Measurements from ENCODE around the gene EGR1. TPM values are rescaled to one million over a fixed set of nuclear protein-coding genes. Genes with fewer than 3 reads are reported as not detected.
"Not testable (repeated sequence)": the region's sequence is repeated elsewhere in the genome, so short reads cannot be mapped to it uniquely, and the experiment has no call there.

Gene EGR1
- total RNA-seq, 2 experiments from 2014 or later = 0.97 to 1.1 TPM

DNA sequence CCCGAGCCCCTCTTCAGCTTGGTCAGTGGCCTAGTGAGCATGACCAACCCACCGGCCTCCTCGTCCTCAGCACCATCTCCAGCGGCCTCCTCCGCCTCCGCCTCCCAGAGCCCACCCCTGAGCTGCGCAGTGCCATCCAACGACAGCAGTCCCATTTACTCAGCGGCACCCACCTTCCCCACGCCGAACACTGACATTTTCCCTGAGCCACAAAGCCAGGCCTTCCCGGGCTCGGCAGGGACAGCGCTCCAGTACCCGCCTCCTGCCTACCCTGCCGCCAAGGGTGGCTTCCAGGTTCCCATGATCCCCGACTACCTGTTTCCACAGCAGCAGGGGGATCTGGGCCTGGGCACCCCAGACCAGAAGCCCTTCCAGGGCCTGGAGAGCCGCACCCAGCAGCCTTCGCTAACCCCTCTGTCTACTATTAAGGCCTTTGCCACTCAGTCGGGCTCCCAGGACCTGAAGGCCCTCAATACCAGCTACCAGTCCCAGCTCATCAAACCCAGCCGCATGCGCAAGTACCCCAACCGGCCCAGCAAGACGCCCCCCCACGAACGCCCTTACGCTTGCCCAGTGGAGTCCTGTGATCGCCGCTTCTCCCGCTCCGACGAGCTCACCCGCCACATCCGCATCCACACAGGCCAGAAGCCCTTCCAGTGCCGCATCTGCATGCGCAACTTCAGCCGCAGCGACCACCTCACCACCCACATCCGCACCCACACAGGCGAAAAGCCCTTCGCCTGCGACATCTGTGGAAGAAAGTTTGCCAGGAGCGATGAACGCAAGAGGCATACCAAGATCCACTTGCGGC, 1.8 kb downstream of the EGR1 start:
- DNase-seq = no peak
- POLR2A ChIA-PET = no interaction called here
- Mint-ChIP-seq H3K27me3 (peaks cover 19% of the 10 kb centered on the region), H3K4me3 (peak overlapping the region; percentile 48), H3K9me3 (no peaks in the 10 kb centered on the region), H3K27ac (no peak overlapping the region), H3K4me1 (peaks cover 18% of the 10 kb centered on the region), H3K36me3 (ENCODE audit: low read depth) (no peaks in the 10 kb centered on the region)
- CTCF ChIA-PET = interaction anchor here (1.4 to 3.5 kb wide), 4 partner anchors 10 to 29 kb away, joined by 3 to 30 read pairs (median 7); no protein-coding TSS in a partner anchor

DNA sequence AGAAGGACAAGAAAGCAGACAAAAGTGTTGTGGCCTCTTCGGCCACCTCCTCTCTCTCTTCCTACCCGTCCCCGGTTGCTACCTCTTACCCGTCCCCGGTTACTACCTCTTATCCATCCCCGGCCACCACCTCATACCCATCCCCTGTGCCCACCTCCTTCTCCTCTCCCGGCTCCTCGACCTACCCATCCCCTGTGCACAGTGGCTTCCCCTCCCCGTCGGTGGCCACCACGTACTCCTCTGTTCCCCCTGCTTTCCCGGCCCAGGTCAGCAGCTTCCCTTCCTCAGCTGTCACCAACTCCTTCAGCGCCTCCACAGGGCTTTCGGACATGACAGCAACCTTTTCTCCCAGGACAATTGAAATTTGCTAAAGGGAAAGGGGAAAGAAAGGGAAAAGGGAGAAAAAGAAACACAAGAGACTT, 2.4 kb downstream of the EGR1 start:
- DNase-seq = no peak
- CTCF ChIA-PET = interaction anchor here (1.4 kb wide), 2 partner anchors 10 to 18 kb away, joined by 3 to 6 read pairs; no protein-coding TSS in a partner anchor
- POLR2A ChIA-PET = no interaction called here
- Mint-ChIP-seq H3K4me1 (peaks cover 18% of the 10 kb centered on the region), H3K9me3 (no peaks in the 10 kb centered on the region), H3K27ac (no peak overlapping the region), H3K36me3 (ENCODE audit: low read depth) (no peaks in the 10 kb centered on the region), H3K27me3 (peaks cover 20% of the 10 kb centered on the region), H3K4me3 (peak overlapping the region; percentile 48)

DNA sequence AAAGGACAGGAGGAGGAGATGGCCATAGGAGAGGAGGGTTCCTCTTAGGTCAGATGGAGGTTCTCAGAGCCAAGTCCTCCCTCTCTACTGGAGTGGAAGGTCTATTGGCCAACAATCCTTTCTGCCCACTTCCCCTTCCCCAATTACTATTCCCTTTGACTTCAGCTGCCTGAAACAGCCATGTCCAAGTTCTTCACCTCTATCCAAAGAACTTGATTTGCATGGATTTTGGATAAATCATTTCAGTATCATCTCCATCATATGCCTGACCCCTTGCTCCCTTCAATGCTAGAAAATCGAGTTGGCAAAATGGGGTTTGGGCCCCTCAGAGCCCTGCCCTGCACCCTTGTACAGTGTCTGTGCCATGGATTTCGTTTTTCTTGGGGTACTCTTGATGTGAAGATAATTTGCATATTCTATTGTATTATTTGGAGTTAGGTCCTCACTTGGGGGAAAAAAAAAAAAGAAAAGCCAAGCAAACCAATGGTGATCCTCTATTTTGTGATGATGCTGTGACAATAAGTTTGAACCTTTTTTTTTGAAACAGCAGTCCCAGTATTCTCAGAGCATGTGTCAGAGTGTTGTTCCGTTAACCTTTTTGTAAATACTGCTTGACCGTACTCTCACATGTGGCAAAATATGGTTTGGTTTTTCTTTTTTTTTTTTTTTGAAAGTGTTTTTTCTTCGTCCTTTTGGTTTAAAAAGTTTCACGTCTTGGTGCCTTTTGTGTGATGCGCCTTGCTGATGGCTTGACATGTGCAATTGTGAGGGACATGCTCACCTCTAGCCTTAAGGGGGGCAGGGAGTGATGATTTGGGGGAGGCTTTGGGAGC, 3.1 kb downstream of the EGR1 start:
- Mint-ChIP-seq H3K4me3 (no peak overlapping the region), H3K4me1 (peaks cover 17% of the 10 kb centered on the region), H3K36me3 (ENCODE audit: low read depth) (no peaks in the 10 kb centered on the region), H3K9me3 (no peaks in the 10 kb centered on the region), H3K27me3 (peaks cover 20% of the 10 kb centered on the region), H3K27ac (no peak overlapping the region)
- POLR2A ChIA-PET = no interaction called here
- DNase-seq = no peak
- CTCF ChIA-PET = interaction anchor here (1.4 kb wide), 1 partner anchor 18 kb away, joined by 4 read pairs; no protein-coding TSS in a partner anchor

DNA sequence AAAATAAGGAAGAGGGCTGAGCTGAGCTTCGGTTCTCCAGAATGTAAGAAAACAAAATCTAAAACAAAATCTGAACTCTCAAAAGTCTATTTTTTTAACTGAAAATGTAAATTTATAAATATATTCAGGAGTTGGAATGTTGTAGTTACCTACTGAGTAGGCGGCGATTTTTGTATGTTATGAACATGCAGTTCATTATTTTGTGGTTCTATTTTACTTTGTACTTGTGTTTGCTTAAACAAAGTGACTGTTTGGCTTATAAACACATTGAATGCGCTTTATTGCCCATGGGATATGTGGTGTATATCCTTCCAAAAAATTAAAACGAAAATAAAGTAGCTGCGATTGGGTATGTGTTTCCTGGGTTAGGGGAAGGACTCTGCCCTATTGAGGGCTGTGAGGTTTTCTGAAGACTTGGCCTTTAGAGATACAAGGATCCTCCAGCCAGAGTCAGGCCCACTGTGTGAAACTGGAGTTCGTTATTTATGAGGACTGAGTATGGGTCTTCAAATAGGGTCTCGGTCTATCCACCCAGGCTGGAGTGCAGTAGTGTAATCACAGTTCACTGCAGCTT, 3.8 kb downstream of the EGR1 start:
- no peaks in the 10 kb centered on the region for H3K36me3 Mint-ChIP-seq (ENCODE audit: low read depth)
- H3K27ac Mint-ChIP-seq = no peak overlapping the region
- H3K9me3 Mint-ChIP-seq = no peaks in the 10 kb centered on the region
- POLR2A ChIA-PET = no interaction called here
- H3K27me3 Mint-ChIP-seq = peaks cover 23% of the 10 kb centered on the region
- no peak for DNase-seq
- CTCF ChIA-PET = interaction anchor here (0.6 to 1.4 kb wide), 2 partner anchors 11 to 19 kb away, joined by 4 read pairs; no protein-coding TSS in a partner anchor
- no peak overlapping the region for H3K4me3 Mint-ChIP-seq
- H3K4me1 Mint-ChIP-seq = peaks cover 13% of the 10 kb centered on the region

DNA sequence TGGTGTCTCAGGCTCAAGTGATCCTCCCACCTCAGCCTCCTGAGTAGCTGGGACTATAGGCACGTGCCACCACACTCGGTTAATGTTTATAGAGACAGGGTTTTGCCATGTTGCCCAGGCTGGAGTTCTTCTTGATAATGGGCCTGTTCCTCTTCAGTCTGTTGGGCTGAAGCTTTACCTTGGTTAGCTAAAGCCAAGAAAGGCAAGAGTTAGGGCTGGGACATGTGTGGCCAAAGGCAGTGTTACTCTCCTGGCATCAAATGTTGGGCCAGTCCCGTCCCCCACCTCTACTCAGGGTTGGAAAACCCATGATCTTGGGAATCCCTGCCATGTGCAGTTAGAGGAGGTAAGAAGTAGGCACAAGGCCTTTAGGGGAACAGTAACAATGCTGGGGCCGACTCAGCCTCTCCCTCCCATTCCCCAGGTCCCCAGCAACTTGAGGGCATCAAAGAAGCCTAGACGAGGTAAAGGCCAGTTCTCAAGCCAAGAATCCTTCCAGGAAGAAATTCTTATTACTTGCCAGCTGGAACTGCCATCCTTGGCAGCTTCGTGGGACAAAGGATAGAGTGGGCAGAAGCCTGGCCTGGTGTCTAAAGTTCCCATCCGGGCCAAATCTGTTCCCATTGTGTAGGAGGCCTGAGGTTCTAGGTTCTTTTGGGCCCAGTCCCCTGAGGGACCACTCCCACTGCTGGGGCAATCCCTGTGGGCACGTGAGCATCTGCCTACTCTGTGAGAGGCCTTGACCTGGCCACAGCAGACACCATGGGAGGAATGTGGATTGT, 4.5 kb downstream of the EGR1 start:
- no peak overlapping the region for H3K4me3 Mint-ChIP-seq
- H3K27ac Mint-ChIP-seq = no peak overlapping the region
- peaks cover 13% of the 10 kb centered on the region for H3K4me1 Mint-ChIP-seq
- POLR2A ChIA-PET = no interaction called here
- H3K36me3 Mint-ChIP-seq (ENCODE audit: low read depth) = no peaks in the 10 kb centered on the region
- CTCF ChIA-PET = interaction anchor here (0.6 to 1.4 kb wide), 2 partner anchors 10 to 19 kb away, joined by 4 read pairs; no protein-coding TSS in a partner anchor
- peaks cover 24% of the 10 kb centered on the region for H3K27me3 Mint-ChIP-seq
- H3K9me3 Mint-ChIP-seq = no peaks in the 10 kb centered on the region
- DNase-seq = no peak

DNA sequence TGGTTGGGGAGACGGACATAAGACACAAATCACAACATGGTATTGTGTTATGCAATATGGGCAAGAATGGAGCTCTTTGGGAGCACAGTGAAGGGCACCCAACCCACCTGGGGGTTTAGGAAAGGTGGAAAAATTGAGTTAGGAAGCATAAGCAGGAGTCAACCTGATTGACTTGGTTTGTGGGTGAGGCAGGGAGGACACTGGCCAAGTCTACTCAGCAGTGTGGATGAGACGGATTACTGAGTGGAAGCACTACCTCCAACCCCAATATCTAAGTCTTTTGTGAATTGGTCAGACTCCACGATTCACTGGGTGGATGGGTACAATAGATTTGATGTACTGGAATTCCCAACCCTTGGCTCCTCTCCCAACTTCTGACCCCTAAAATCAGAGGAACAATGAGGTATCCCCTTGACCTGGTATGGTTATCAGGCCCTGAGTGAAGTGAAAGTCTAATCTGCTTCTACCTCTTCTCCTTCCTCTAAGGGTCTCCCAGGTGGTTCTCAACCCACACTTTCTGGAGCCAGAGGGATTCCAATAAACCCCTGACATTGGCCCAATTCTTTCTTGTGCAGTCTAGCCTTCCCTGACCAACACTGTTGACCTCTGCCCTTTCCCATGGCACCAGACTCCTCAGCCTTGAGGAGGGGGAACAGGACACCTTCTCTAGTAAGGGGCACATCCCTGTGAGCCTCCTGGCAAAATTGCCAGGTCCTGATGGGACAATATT, 5.2 kb downstream of the EGR1 start:
- Mint-ChIP-seq H3K36me3 (ENCODE audit: low read depth) (no peaks in the 10 kb centered on the region), H3K4me3 (no peak overlapping the region), H3K4me1 (peaks cover 13% of the 10 kb centered on the region), H3K27me3 (peaks cover 22% of the 10 kb centered on the region), H3K9me3 (no peaks in the 10 kb centered on the region), H3K27ac (no peak overlapping the region)
- ChIA-PET CTCF (interaction anchor here (1.3 kb wide), 1 partner anchor 10 kb away, joined by 3 read pairs; no protein-coding TSS in a partner anchor), POLR2A (no interaction called here)
- no peak for DNase-seq

DNA sequence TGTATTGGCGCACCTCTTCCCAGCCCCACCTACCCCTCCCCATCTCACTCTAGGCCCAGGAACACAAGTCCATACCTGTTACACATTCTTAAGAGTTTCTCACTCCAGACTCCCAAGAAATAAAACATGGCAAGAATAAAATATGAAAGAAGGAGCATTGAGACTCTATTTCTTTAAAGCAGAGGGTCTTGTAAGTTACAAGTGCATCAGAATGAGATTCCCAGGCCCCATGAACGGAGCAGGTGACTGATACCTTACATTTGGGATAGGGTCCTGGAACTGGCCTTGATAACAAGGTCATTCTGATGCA, 5.7 kb downstream of the EGR1 start:
- no peaks in the 10 kb centered on the region for H3K9me3 Mint-ChIP-seq
- H3K4me3 Mint-ChIP-seq = no peak overlapping the region
- ChIA-PET CTCF (interaction anchor here (1.3 kb wide), 1 partner anchor 10 kb away, joined by 3 read pairs; no protein-coding TSS in a partner anchor), POLR2A (no interaction called here)
- no peaks in the 10 kb centered on the region for H3K36me3 Mint-ChIP-seq (ENCODE audit: low read depth)
- no peak for DNase-seq
- peaks cover 13% of the 10 kb centered on the region for H3K4me1 Mint-ChIP-seq
- peaks cover 22% of the 10 kb centered on the region for H3K27me3 Mint-ChIP-seq
- H3K27ac Mint-ChIP-seq = no peak overlapping the region

DNA sequence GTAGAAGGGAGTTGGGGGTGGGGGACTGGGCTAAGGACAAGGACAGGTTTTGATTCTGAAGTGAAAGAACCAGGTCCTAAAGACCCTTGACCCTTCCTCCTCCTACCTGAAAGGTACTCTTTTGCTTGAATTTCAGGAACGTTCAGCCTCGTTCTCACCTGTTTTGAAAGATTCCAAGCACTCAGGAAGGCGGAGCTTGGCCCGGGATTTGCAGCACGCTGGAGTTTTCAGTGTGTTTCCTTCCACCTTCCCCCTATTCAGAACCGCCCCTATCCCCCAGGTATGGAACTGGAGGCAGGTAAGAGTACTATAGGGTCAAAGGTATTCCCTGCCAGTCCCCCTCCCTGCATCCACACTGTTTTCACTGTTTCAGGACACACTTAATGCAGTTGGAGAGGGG, 7.1 kb downstream of the EGR1 start:
- H3K36me3 Mint-ChIP-seq (ENCODE audit: low read depth) = no peaks in the 10 kb centered on the region
- H3K27ac Mint-ChIP-seq = no peak overlapping the region
- no peaks in the 10 kb centered on the region for H3K9me3 Mint-ChIP-seq
- CTCF ChIA-PET = no interaction called here
- peaks cover 13% of the 10 kb centered on the region for H3K27me3 Mint-ChIP-seq
- POLR2A ChIA-PET = no interaction called here
- H3K4me3 Mint-ChIP-seq = no peak overlapping the region
- DNase-seq = no peak
- H3K4me1 Mint-ChIP-seq = peaks cover 3% of the 10 kb centered on the region

DNA sequence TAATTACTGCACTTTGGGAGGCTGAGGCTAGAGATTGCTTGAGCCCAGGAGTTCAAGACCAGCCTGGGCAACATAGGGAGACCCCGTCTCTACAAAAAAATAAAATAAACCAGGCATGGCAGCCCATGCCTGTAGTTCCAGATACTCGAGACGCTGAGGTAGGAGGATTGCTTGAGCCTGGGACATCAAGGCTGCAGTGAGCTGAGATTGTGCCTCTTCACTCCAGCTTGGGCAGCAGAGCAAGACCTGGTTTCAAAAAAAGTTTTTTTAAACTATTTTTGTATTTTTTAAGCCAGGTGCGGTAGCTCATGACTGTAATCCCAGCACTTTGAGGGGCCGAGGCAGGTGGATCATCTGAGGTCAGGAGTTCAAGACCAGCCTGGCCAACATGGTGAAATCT, 7.9 kb downstream of the EGR1 start:
- H3K36me3 Mint-ChIP-seq (ENCODE audit: low read depth); DNase-seq; H3K4me1 Mint-ChIP-seq; H3K27me3 Mint-ChIP-seq; H3K27ac Mint-ChIP-seq; H3K9me3 Mint-ChIP-seq; H3K4me3 Mint-ChIP-seq; POLR2A ChIA-PET: not testable (repeated sequence)
- CTCF ChIA-PET = interaction anchor here (1.3 kb wide), 1 partner anchor 121 kb away, joined by 3 read pairs; the partner anchor contains the start of gene KDM3B

DNA sequence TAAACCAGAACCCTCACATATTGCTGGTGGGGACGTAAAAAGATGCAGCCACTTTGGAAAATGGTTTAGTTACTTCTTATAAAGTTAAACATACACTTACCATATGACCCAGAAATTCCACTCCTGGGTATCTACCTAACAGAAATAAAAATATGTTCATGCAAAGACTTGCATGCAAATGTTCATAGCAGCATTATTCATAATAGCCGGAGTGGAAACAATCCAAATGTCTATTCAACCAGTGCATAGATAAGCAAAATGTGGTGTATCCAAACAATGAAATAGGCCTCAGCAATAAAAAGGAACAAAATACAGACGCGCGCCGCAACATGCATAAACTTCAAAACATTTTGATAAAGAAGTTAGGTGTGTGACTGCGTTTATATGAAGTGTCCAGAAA, 11.6 kb downstream of the EGR1 start:
- Mint-ChIP-seq H3K27me3 (peaks cover 6% of the 10 kb centered on the region), H3K9me3 (no peaks in the 10 kb centered on the region), H3K36me3 (ENCODE audit: low read depth) (no peaks in the 10 kb centered on the region), H3K27ac (no peak overlapping the region), H3K4me1 (no peaks in the 10 kb centered on the region), H3K4me3 (no peak overlapping the region)
- no peak for DNase-seq
- CTCF ChIA-PET = no interaction called here
- POLR2A ChIA-PET = no interaction called here

DNA sequence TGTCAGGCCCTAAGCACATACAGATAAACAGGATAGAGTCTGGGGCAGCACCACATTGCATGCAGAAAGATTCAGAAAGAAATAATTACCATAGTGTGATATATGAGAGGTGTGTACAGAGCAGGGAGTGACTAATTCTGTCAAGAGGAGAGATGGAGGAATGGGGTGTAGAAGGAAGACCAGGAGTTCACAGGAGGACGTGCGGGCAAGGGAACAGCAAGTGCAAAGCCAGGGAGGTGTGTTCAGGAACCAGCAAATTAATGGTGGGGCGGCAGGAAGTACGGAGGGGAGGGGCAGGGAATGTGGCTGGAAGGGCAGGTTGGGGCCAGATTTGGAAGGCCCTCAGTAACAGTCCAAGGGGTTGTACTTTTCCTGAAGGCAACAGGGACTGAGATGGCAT, 17.4 kb downstream of the EGR1 start:
- ChIA-PET POLR2A (no interaction called here), CTCF (interaction anchor here (2.1 to 2.6 kb wide), 2 partner anchors 18 to 130 kb away, joined by 4 to 14 read pairs; partner anchors contain the start of genes EGR1 and KDM3B)
- H3K36me3 Mint-ChIP-seq (ENCODE audit: low read depth) = no peaks in the 10 kb centered on the region
- H3K27ac Mint-ChIP-seq = no peak overlapping the region
- H3K27me3 Mint-ChIP-seq = peaks cover 10% of the 10 kb centered on the region
- no peak for DNase-seq
- no peaks in the 10 kb centered on the region for H3K9me3 Mint-ChIP-seq
- H3K4me3 Mint-ChIP-seq = no peak overlapping the region
- no peaks in the 10 kb centered on the region for H3K4me1 Mint-ChIP-seq

DNA sequence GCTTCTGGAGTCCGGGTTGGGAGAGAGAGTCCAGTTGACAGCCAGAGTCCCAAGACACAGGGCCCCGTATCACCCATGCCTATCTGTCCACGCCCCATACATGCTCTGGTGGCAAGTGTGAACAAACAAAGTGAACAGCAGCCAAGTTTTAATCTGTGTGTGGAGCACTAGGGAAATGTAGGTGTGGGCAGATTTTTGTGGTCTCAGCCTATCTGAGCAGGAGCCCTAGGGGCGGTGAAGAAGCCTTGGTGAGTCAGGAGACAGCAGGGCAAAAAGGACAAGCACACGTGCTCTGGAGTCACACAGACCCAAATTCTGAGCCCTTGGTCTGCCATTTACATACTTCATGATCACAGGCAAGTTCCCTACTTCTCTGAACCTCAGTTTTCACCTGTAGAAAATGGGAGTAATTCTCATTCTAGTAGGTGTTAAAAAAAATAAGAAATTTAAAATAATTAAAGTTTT, 23.2 kb downstream of the EGR1 start:
- H3K9me3 Mint-ChIP-seq = no peaks in the 10 kb centered on the region
- peaks cover 12% of the 10 kb centered on the region for H3K4me1 Mint-ChIP-seq
- no peak overlapping the region for H3K27ac Mint-ChIP-seq
- CTCF ChIA-PET = interaction anchor here (2.5 kb wide), 1 partner anchor 136 kb away, joined by 7 read pairs; the partner anchor contains the start of gene KDM3B
- DNase-seq = no peak
- peaks cover 39% of the 10 kb centered on the region for H3K27me3 Mint-ChIP-seq
- no peaks in the 10 kb centered on the region for H3K36me3 Mint-ChIP-seq (ENCODE audit: low read depth)
- no peak overlapping the region for H3K4me3 Mint-ChIP-seq
- POLR2A ChIA-PET = no interaction called here
